PC-9 (cell line): ENCODE data around the gene NPR2.

Source experiments
- EZH2 ChIP-seq: fragments of 200-600 bp; sonication (generic); IDR thresholded peaks from 2 replicates; pipeline ENCODE4 v1.8.0; 2017; ENCODE audit warnings: antibody characterized with exemption, low read depth
- TF ChIP-seq, protein P1 (sequence below): fragments of 200-600 bp; sonication (generic); conservative IDR thresholded peaks from 2 replicates; pipeline ENCODE4 v1.6.1; 2017; ENCODE audit warnings: mixed run types, antibody characterized with exemption, mild to moderate bottlenecking, moderate library complexity

GRCh38 chr9:35748242-35748857 is 43.0 kb upstream of the NPR2 start:
- TF ChIP-seq, protein P1, sequence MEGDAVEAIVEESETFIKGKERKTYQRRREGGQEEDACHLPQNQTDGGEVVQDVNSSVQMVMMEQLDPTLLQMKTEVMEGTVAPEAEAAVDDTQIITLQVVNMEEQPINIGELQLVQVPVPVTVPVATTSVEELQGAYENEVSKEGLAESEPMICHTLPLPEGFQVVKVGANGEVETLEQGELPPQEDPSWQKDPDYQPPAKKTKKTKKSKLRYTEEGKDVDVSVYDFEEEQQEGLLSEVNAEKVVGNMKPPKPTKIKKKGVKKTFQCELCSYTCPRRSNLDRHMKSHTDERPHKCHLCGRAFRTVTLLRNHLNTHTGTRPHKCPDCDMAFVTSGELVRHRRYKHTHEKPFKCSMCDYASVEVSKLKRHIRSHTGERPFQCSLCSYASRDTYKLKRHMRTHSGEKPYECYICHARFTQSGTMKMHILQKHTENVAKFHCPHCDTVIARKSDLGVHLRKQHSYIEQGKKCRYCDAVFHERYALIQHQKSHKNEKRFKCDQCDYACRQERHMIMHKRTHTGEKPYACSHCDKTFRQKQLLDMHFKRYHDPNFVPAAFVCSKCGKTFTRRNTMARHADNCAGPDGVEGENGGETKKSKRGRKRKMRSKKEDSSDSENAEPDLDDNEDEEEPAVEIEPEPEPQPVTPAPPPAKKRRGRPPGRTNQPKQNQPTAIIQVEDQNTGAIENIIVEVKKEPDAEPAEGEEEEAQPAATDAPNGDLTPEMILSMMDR, result no peak
- no peak for TF ChIP-seq EZH2
